IPS DF 4.7 (cell line): ENCODE results near the gene TASP1.

ENCODE experiments used
- DNase-seq: peaks from one replicate; pipeline ENCODE4 v3.0.0-alpha.2; 2013; ENCODE audit warnings: low spot score; ENCODE audit errors: extremely low read depth

The TASP1 gene

DNA sequence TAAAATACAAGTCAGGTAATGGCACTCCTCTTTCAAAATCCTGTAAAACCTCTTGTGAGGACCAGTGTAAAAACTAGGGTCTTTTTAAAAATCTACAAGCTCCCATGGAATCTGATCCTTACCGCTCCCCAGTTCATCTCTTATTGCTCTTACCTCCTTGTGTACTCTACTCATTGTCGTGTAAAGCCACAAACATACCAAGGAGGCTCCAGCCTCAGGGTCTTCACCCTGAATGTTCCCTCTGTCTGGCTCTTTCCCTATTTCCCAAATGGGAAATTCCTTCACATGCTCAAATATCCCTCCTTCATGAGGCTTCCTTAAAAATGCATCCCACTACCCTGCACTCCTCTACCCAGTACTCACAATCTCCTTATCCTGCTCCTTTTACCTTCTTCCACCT lies 67.1 kb downstream of the TASP1 start:
- DNase-seq: no peak

DNA sequence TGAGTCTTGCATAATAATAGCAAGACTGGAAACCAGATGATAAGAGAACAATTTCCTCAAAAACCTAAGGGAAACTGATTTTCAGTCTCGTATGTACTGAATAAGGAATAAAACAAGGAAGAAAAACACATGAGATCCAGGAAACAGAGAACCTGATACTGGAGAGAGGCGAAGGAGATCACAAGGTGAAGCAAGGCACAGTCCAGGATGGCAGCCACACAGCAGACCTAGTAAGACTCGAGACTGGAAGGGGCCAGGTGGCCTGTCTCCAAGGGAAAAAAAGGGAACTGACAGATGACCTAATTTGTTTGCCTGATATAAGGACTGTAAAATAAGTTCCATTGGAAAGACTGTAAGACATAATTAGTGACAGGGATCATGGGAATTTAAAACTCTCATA lies 71.1 kb downstream of the TASP1 start:
- no peak for DNase-seq

DNA sequence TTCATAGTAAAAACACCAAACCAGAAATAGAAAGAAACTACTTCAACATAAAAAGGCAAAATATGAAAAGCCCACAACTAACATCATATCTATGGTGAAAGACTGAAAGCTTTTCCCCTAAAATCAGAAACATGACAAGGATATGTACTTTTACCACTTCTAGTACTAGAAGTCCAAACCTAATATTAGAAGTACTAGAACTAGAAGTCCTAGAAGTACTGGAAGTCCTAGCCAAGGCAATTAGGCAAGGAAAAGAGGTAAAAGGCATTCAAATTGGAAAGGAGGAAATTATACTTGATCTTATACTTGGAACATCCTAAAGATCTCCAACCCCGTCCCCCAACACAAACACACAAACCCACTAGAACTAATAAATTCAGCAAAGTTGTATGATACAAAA lies 74.9 kb downstream of the TASP1 start:
- no peak for DNase-seq

DNA sequence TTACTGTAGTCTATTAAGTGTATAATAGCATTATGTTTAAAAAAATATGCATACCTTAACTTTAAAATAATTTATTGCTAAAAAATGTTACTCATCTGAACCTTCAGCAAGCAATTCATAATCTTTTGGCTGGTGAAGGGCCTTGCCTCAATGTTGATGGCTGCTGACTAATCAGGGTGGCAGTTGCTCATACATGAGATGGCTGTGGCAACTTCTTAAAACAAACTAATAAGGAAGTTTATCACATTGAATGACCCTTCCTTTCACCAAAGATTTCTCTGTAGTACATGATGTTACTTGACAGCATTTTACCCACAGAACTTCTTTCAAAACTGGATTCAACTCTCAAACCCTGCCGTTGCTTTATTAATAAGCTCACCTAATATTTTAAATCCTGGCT lies 84.0 kb downstream of the TASP1 start:
- no peak for DNase-seq

DNA sequence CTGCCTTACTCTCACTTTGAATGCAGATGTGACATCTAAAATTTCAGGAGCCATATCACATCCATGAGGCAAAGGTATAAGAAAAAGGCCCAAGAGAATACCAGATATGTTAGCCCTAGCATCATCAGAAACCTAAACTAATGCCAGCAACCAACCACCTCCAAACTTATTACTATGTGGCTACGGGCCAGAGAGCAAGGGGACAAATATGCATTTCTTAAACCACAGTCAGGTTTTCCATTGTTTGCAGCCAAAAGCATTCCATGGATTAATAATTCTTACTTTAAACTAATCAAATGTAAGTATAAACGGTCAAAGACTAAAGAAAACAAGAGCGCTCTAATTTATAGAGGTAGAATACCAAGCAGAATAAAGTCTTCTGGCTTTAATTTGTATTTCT lies 84.7 kb downstream of the TASP1 start:
- DNase-seq: no peak

DNA sequence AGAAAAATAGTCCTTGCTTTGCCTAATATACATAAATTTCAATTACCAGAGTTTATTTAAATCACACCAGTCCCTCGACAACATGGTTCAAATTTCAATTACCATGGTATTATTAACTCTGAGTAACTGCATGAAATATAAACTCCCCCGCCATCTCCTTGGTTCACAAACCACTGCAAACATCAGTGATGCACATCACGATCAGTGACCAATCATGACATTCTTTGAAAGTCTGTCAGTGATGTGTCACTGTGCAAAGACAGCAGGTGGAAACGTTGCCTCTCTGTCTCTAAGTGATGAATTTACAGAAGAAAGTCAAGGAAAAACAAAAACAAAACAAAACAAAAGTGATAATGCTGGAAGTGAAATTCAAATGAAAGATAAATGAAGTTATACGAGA lies 86.7 kb downstream of the TASP1 start:
- no peak for DNase-seq

DNA sequence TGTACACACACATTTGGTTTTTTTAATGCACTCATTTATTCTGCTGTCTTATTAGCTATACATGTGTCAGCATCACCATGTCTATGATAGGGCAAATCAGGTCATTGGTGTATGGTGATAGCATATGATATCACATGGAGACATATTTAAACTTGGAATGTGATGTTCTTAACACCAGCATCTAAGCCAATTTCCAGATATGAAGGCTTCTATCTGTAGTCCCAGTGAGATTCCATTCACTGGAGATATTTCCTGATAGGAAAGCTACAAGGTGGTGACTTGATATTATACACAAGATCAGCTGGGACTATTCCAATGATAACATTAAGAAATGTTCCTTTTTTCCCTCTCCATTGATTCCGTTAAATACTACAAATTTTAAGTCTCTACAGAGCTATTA lies 89.3 kb downstream of the TASP1 start:
- DNase-seq: no peak

DNA sequence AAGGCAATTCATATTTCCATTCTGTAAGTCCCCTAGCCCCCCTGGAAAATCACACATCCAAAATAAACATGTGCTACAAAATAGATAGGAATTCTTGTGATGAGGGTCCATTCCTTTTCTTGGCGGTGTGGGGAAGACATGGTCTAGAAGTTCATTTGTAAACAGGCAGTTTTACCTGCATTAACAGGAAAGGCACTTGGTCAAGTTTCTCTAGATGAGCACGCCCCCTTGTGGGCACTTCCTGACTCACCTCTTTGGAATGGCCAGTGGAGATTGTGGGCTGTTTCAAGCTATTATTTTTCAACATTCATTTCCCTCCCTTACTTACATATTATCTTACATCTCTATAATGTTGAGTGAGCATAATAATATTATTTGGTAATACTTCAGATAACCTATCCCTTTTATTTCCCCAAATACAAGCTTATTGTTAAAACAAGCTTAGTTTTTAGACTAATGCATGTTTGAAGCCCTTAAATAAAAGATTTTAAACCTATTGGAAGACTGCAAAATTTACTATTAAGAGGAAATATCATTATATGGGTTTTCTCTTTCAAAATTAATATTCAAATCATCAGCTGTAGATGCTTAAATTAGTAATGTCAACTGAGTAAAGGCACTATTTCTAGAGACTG lies 92.1 kb downstream of the TASP1 start:
- peak; percentile 49 for DNase-seq

DNA sequence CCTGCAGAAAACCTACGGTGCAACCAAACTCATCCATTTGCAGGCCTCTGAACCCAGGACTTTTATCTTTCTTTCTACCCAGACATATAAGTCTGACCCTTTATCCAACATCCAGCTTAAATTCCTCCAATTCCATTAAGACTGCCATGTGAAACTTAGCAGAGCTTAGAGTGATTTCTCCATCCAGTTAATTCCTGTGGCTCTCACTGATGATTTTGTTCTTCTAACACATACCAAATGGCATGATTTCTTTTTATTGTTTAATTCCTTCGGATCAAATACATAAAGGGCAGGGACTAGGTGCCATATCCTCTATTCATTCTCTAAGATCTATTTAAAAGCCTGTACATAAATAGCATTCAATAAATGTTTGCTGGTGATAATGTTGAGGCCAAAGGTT lies 92.9 kb downstream of the TASP1 start:
- no peak for DNase-seq

DNA sequence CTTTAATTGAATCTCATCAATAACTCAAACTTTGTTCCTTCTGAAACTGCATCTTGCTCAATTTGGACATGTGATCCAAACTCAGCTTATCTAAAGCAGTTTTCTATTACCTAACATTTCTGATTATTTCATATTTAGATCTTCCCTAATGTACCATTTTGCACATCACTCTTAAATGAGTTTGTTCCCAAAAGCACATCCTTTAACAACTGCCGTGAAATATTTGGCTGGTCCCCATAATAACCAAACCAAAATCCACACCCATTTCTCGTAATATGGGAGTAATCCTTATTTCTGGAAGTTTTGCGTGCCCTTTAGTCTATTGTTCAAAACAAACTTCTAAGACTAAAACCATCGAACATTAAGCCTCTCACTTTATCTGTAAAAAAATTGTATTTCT lies 94.9 kb downstream of the TASP1 start:
- no peak for DNase-seq

DNA sequence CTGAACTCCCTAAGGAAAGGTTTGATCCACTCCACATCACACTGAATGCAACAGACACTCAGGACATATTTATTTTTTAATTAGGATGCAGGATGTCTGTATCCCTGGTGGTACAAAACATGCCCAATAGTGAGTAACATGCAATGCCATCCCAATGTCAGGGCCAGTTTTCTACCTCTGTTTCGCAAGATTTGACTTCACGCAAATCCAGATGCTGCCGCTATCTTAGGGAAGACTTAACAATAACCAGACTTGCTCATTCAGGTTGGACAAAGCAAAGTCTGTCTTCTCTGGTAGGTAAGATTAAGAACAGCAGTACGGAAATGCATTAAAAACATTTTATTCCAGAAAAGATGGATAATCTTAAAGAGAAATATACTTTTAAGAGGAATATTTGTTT lies 103.1 kb downstream of the TASP1 start:
- no peak for DNase-seq

DNA sequence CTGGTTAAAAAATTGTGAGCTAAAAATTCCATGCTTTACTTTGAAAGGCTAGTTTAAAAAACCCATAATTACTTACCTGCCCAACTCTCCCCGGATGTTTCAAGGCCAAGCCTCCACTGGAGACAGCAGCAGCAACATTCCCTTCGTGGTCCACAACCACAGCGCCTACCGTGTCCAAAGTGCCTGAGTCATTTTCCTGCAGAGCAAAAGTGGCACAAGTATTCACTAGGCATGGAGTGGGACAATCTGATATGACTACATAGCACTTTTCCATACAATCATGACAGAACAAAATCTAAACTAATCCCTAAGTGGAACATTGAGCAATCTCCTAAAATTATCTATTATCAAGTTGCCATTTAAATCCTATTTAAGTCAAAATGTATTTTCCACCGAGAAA lies 104.8 kb downstream of the TASP1 start:
- DNase-seq: no peak

DNA sequence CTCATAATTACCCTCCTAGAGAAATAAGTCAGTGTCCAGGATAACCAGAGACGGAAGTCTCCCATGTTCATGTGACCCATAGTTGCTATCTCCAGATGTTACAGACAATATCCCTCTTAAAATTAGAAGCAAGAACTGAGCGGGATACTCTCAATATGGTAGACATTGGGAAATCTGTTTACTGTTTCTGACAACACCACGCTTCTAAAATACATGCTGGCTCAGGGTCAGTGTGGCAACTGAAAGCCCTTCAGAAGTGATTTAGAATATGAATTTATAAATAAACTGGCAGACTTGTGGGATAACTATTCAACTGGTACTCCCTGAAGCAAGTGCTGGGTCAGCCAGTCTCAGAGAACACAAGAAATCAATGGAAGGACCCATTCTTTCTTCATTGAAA lies 108.6 kb downstream of the TASP1 start:
- DNase-seq: no peak

DNA sequence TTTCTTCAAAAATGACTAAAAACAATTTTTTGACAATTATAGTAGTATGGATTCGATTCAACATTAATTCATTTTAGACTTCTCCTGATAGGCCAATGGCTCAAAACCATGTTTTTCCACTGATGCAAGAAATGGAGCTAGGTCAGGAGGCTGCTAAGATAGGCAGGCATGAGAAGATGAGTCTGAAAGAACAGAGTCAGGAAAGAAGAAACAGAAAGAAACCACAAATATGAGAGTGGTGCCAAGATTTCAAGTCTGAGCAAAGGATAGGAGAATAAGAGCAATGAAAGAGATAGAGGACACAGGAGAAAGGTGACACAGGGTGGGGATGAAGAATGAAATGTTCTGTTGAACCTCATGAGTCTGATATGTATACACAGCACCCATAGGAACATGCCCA lies 112.2 kb downstream of the TASP1 start:
- no peak for DNase-seq

DNA sequence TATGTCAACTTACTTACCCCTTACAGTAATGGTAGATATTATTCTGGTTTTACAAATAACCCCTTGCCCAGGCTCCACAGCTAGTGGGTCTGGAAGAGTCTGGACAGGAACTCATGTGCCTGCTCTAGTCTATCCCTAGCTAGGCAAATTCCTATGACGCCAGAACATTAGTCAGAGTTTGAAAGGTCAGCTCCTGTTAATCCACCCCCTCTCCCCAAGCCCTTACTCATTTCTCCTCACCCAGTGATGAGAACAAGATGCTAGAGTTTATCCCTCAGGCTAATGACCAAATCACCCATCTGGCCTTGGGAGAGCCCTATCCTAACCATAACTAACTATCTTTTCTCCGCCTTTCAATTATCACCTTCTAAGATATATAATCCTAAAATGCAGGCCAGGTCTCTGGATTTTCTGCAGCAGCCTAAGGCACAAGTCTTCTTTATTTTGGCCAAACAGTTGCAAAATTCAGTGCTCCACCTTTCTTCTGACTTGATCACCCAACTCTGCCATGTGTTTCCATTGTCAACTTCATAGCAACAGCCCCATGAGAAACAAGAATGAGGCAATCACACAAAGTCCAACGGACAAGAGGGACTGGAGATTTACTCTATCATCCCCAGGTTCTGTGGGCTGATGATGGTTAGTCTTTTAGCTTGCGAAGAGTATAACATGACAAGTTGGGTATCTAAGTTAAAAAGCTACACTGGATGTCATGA lies 113.3 kb downstream of the TASP1 start:
- no peak for DNase-seq

DNA sequence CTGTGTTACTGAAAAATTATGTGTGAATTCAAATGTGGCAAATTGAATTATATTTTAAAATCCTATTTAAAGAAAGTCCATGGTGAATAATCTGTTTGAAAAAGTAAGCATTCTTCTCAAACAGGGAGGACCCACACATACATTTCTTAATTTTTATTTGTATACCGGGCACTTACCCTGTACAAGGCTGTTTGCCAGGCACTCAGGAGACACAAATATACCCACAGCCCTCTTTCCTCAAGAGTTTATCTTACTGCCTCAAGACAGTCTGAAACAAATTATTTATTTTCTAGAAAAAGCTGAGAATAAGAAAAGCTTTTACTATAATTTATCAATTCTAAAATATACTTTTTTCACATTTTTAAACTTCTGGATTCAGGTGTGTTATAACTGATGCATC lies 114.4 kb downstream of the TASP1 start:
- DNase-seq: no peak

DNA sequence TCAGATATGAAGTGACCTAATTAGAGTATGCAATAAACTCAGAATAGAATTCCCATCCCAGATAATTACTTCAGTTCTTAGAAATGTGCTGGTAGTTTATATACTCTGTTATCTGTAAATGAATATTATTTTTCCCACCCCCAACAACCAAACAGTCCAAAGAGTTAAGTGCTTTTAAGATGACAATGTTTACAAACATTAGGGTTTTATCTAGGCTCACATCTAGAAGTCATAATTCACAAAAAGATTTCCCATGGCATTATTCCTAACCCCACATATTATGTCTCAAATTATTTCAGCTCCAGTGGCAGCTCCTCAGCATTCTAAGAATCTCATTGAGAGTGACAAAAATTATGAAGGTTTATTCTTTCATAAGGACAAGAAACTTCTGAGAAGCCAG lies 120.9 kb downstream of the TASP1 start:
- DNase-seq: no peak

DNA sequence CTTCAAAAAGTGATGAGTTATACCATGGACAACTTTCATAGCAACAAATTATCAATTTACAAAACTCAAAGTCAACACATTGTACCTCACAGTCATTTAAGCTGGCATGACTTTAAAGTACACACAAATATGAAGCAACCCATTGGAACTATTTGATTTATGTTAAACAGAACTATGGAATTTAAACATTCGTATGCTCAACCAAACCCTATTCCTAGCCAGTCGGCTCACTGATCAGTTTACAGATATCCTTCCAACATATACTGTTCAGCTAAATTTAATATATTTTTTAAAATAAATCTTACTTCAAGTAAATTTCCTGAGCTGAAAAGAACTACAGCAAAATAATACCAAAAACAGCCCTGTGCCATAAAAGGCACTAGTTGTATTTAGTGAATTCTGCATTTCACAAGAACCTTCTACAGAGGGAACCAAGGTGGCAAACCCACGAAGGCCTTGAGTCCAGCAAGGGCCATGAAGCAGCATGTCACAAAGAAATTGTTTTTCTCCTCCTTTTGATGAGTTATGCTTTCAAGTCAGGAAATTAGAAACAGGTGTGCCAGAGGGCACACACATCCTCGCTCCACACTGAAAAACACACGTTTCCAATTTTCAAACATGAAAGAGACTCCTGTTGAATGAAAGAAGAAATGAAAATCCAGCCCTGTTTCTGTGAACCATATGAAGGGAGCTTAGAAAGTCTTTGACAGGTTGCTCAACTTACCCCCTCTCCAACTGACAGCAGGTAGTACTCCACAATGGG lies 122.8 kb downstream of the TASP1 start:
- no peak for DNase-seq

DNA sequence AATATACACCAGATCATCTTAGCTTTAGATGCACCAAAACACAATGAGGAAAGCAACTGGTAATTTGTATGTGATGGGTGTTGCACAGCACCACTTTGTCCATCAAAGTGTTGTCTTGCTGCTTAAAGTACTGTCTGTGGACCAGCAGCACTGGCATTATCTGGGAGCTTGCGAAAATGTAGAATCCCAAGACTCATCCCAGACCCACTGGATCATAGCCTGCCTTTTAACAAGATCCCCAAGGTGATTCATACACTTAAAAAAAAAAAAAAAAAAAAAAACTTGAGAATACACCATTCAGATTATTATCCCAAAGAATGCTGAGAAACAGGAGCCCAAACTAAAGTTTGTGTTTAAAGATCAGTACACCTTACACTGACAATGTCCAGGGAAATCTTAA lies 123.4 kb downstream of the TASP1 start:
- DNase-seq: no peak

DNA sequence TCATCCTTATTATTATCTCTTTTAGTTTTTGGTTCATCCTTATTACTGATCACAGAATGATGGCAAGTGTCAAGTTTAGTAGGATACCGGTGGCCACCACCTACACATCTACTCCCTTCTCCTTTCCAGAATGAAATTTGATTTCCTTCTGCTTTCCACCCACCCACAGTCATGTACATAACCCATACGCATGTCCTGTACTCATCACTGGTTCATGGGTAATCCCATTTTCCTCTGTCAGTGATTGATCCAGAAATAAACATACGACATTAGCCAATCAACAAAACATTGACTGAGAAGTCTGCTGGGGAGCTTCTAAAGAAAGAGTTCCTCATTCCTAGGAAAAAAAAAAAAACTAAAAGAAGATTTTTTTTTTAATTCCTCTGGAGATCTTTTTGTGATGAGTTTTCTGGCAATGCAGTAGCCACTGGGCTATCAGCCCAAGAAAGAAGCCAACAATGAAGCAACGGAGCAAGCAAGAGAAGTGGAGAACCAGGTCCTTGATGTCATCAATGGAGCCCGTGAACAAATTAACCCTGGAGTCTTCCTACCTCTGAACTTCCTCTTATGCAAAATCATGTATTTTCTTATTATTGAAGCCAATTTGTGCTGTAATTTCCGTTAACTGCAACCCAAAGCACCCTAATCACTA lies 127.8 kb downstream of the TASP1 start:
- DNase-seq: no peak

DNA sequence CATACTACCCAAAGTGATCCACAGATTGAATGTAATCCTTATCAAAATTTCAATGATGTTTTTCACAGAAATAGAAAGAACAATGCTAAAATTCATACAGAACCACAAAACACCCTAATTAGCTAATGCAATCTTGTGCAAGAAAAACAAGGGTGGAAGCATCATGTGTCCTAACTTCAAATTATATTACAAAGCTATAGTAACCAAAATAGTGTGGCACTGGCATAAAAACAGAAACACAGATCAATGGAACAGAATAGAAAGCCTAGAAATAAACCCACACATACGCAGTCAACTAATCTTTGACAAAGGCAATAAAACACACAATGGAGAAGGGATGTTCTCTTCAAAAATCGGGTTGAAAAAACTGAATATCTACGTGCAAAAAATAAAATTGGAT lies 131.1 kb downstream of the TASP1 start:
- no peak for DNase-seq

DNA sequence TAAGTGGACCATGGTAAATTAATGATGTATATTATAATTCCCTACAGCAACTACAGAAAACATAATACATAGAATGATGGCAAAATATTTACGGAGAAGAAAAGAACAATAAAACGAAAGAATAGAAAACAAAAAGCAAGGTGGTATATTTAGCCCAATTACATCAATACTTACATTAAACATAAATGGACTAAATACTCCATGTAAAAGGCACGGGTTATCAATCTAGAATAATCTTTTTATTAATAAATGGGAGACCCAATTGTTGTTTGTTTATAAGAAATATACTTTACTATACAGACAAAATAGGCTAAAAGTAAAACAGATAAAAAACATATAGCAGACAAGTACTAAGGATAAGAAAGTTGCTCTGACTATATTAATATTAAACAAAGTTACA lies 137.2 kb downstream of the TASP1 start:
- no peak for DNase-seq
